HepG2 (cell line): ENCODE results near the gene TTC32. TPM values are rescaled to one million over a fixed set of nuclear protein-coding genes. Genes with fewer than 3 reads are reported as not detected.

Experiments
- ARID3A ChIP-seq: IDR thresholded peaks from 2 replicates; pipeline ENCODE4 v1.6.1; 2012; ENCODE audit warnings: low read depth, low read length, improper control_type of control experiment
- ATF5 ChIP-seq: sonication (generic); formaldehyde crosslinking; IDR thresholded peaks from 2 replicates; pipeline ENCODE4 v1.4.0; 2020; ENCODE audit warnings: mild to moderate bottlenecking, low read depth, missing genetic modification reagents
- BATF2 ChIP-seq: sonication (generic); formaldehyde crosslinking; IDR thresholded peaks from 2 replicates; pipeline ENCODE4 v1.8.0; 2022; ENCODE audit warnings: mild to moderate bottlenecking, missing genetic modification reagents, moderate library complexity
- CEBPB ChIP-seq: IDR thresholded peaks from 2 replicates; pipeline ENCODE4 v1.6.1; 2011; ENCODE audit warnings: low read depth, low read length, improper control_type of control experiment, borderline replicate concordance
- ELF4 ChIP-seq: sonication (generic); formaldehyde crosslinking; IDR thresholded peaks from 2 replicates; pipeline ENCODE4 v1.5.0; 2020; ENCODE audit warnings: missing genetic modification reagents, mild to moderate bottlenecking, moderate library complexity, borderline replicate concordance
- GLMP ChIP-seq: sonication (generic); formaldehyde crosslinking; IDR thresholded peaks from 2 replicates; pipeline ENCODE4 v1.9.0; 2021; ENCODE audit warnings: missing genetic modification reagents, mild to moderate bottlenecking, borderline replicate concordance
- HNRNPLL ChIP-seq: fragments of 200-400 bp; formaldehyde crosslinking; IDR thresholded peaks from 2 replicates; pipeline ENCODE4 v1.6.1; 2017; ENCODE audit warnings: mild to moderate bottlenecking, low read depth, low read length; ENCODE audit not compliant: poor library complexity, severe bottlenecking
- JDP2 ChIP-seq: sonication (generic); formaldehyde crosslinking; IDR thresholded peaks from 2 replicates; pipeline ENCODE4 v1.8.1; 2022; ENCODE audit warnings: missing genetic modification reagents, borderline replicate concordance
- KLF9 ChIP-seq: IDR thresholded peaks from 2 replicates; pipeline ENCODE4 v1.6.1; 2016; ENCODE audit warnings: low read depth
- KMT2A ChIP-seq: sonication (generic); formaldehyde crosslinking; IDR thresholded peaks from 2 replicates; pipeline ENCODE4 v1.4.0; 2020; ENCODE audit warnings: missing genetic modification reagents
- MTF1 ChIP-seq: sonication (generic); formaldehyde crosslinking; IDR thresholded peaks from 2 replicates; pipeline ENCODE4 v1.5.0; 2020; ENCODE audit warnings: missing genetic modification reagents
- NCOA2 ChIP-seq: sonication (generic); formaldehyde crosslinking; IDR thresholded peaks from 2 replicates; pipeline ENCODE4 v1.8.0; 2022; ENCODE audit warnings: inconsistent platforms
- PAF1 ChIP-seq: IDR thresholded peaks from 2 replicates; pipeline ENCODE4 v1.6.1; 2016; ENCODE audit warnings: missing genetic modification reagents, missing compliant biosample characterization
- TP53 ChIP-seq: sonication (generic); formaldehyde crosslinking; conservative IDR thresholded peaks from 2 replicates; pipeline ENCODE4 v1.4.0; 2020; ENCODE audit warnings: missing genetic modification reagents
- WIZ ChIP-seq: sonication (generic); formaldehyde crosslinking; IDR thresholded peaks from 2 replicates; pipeline ENCODE4 v1.5.1; 2020; ENCODE audit warnings: mild to moderate bottlenecking, missing genetic modification reagents
- ZEB1 ChIP-seq: IDR thresholded peaks from 2 replicates; pipeline ENCODE4 v1.6.1; 2012; ENCODE audit warnings: mild to moderate bottlenecking, low read depth, inconsistent platforms; ENCODE audit not compliant: insufficient replicate concordance
- ZMAT3 ChIP-seq: sonication (generic); formaldehyde crosslinking; conservative IDR thresholded peaks from 2 replicates; pipeline ENCODE4 v1.7.0; 2021; ENCODE audit warnings: missing genetic modification reagents
- ZNF230 ChIP-seq: sonication (generic); formaldehyde crosslinking; IDR thresholded peaks from 2 replicates; pipeline ENCODE4 v1.4.0; 2020; ENCODE audit warnings: mild to moderate bottlenecking, missing genetic modification reagents
- ZNF33A ChIP-seq: sonication (generic); formaldehyde crosslinking; IDR thresholded peaks from 2 replicates; pipeline ENCODE4 v1.5.1; 2020; ENCODE audit warnings: missing genetic modification reagents, mild to moderate bottlenecking, moderate library complexity, borderline replicate concordance
- ZNF597 ChIP-seq: sonication (generic); formaldehyde crosslinking; IDR thresholded peaks from 2 replicates; pipeline ENCODE4 v1.5.0; 2020; ENCODE audit warnings: missing genetic modification reagents
- ZNF619 ChIP-seq: sonication (generic); formaldehyde crosslinking; IDR thresholded peaks from 2 replicates; pipeline ENCODE4 v1.4.0; 2020; ENCODE audit warnings: mild to moderate bottlenecking, missing genetic modification reagents
- ZNF629 ChIP-seq: sonication (generic); formaldehyde crosslinking; conservative IDR thresholded peaks from 2 replicates; pipeline ENCODE4 v1.5.0; 2020; ENCODE audit warnings: missing genetic modification reagents
- ZNF761 ChIP-seq: sonication (generic); formaldehyde crosslinking; conservative IDR thresholded peaks from 2 replicates; pipeline ENCODE4 v1.4.0; 2020; ENCODE audit warnings: mild to moderate bottlenecking, missing genetic modification reagents
- ZNF784 ChIP-seq: sonication (generic); formaldehyde crosslinking; IDR thresholded peaks from 2 replicates; pipeline ENCODE4 v1.5.1; 2020; ENCODE audit warnings: missing genetic modification reagents, mild to moderate bottlenecking, borderline replicate concordance
- polyA plus RNA-seq, 8 experiments: library from polyadenylated mRNA; depleted of rRNA in 3 of 8; stranded (reverse) in 7 of 8; unstranded in 1 of 8; fragments of >200 nt; fragmentation: Illumina TruSeq in 4 of 8; extraction: Trizol in 4 of 8; gene quantifications; 2 replicates each; pipeline versions ENCODE4 v1.2.1 to v1.2.3, GENCODE V29; 2011 to 2016; ENCODE audit warnings: low read depth in 4 of 8, missing spikeins in 1 of 8, mixed read lengths in 1 of 8; ENCODE audit not compliant: insufficient read depth in 1 of 8
- total RNA-seq, 5 experiments: library from RNA; depleted of rRNA; stranded (reverse); fragments of >200 nt; fragmentation: Illumina TruSeq; extraction: Trizol; gene quantifications; 2 replicates each; pipeline ENCODE4 v1.2.3, GENCODE V29; 2016; ENCODE audit warnings: low read depth in 1 of 5

Gene TTC32
- total and polyA plus RNA-seq, 2 of the 13 experiments (the other 11 are each of a cell fraction or from before 2014, with no cell fraction given): 21.6 to 38.3 TPM

GRCh38 chr2:19901442-19902215, at the start of gene TTC32 (continued):
- TF ChIP-seq ZNF597 (no peak), JDP2 (CRISPR knock-in tag) (no peak), MTF1 (CRISPR knock-in tag) (peak; percentile 80; the same call in 1 of the 2 replicates), GLMP (CRISPR knock-in tag) (0 out of 2 replicates have a peak, but pooled peaks have one; percentile 3), KMT2A (CRISPR knock-in tag) (peak; percentile 92), PAF1 (CRISPR knock-in tag) (no peak), ELF4 (CRISPR knock-in tag) (peak; percentile 86; the same call in 1 of the 2 replicates), TP53 (CRISPR knock-in tag) (peak; percentile 70; the same call in 1 of the 2 replicates), ZNF761 (CRISPR knock-in tag) (0 out of 2 replicates have a peak, but pooled peaks have one; percentile 60), ZEB1 (peak; percentile 89), ATF5 (CRISPR knock-in tag) (peak; percentile 33; the same call in 1 of the 2 replicates), ARID3A (no peak), CEBPB (no peak), ZNF619 (peak; percentile 42), WIZ (CRISPR knock-in tag) (peak; percentile 81; the same call in 1 of the 2 replicates), HNRNPLL (peak; percentile 92), ZMAT3 (CRISPR knock-in tag) (peak; percentile 64; the same call in 1 of the 2 replicates), ZNF629 (peak; percentile 3), BATF2 (CRISPR knock-in tag) (no peak), ZNF784 (peak; percentile 90), ZNF33A (CRISPR knock-in tag) (peak; percentile 85; the same call in 1 of the 2 replicates), ZNF230 (CRISPR knock-in tag) (peak; percentile 96), NCOA2 (CRISPR knock-in tag) (peak; percentile 60), KLF9 (CRISPR knock-in tag) (peak; percentile 34; the same call in 1 of the 2 replicates)
